ENCODE measurements around the gene ATP2A2. TPM values are rescaled to one million over a fixed set of nuclear protein-coding genes. Genes with fewer than 3 reads are reported as not detected.

ATP2A2 gene
- total RNA-seq, 2 donors from 2014 or later, result 248 to 311 TPM

DNA sequence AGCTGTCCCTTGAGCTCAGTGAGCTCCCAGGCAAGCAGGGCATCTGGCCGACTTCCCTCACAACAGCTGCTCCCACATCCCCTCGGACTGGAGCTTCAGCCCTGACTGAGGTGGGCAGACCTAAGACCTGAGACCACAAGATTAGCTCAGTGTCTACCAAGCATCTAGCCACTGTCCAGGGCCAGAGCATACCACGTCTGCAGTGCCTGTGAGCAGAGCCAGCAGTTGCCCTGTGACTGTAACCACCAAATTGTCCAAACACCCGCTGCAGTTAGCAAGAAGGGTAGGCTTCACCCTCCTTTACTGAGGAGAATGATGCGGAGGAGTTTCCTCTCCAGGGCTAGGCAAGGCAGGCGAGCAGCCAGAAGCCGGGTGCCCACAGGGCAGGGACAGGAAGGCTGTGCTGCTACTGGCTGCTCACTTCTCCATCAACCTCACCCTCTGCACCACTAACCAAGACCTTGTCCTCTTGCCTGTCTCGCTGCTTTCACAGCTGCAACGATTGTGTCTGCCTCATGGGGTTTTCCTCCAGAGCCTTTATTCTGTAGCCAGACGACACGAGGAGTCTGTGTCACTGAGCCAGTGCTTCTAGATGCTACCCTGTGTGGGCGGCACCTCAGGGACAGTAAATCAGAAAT lies 68.6 kb downstream of the ATP2A2 start:
- no peak overlapping the region for H3K27ac ChIP-seq
- intact Hi-C loops (cut with DNase I), result no loop called here
- H3K27me3 ChIP-seq, result no peaks in the 10 kb centered on the region
- TF ChIP-seq, protein P1, sequence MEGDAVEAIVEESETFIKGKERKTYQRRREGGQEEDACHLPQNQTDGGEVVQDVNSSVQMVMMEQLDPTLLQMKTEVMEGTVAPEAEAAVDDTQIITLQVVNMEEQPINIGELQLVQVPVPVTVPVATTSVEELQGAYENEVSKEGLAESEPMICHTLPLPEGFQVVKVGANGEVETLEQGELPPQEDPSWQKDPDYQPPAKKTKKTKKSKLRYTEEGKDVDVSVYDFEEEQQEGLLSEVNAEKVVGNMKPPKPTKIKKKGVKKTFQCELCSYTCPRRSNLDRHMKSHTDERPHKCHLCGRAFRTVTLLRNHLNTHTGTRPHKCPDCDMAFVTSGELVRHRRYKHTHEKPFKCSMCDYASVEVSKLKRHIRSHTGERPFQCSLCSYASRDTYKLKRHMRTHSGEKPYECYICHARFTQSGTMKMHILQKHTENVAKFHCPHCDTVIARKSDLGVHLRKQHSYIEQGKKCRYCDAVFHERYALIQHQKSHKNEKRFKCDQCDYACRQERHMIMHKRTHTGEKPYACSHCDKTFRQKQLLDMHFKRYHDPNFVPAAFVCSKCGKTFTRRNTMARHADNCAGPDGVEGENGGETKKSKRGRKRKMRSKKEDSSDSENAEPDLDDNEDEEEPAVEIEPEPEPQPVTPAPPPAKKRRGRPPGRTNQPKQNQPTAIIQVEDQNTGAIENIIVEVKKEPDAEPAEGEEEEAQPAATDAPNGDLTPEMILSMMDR (IDR thresholded peaks at IDR 0.05), result no peak
- DNase-seq, result no peak
- peaks cover 24% of the 10 kb centered on the region for H3K36me3 ChIP-seq
- no peak overlapping the region for H3K4me3 ChIP-seq
- H3K4me1 ChIP-seq, result no peaks in the 10 kb centered on the region
- no peak overlapping the region for H3K9ac ChIP-seq (ENCODE audit: low read depth in 2 of 2, low read length in 2 of 2)
- H3K9me3 ChIP-seq, result no peaks in the 10 kb centered on the region

DNA sequence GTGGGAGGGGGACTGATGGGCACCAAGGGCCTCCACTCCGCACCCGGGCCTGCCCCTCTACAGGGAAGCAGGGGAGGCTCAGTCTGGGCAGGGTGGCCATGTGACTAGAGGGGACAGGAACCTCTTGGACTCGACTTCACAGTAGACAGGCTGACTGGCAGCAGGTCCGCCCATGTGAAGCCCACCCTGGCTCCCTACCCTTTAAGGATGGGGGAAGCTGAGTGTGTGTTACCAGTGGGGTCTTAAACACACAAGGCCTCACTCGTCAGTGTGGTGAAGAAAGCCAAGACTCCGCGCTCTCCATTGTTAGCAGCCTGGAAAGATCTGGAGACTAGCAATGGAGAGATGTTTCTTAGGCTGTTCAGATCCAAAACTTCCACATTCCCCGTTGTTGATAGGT lies 70.1 kb downstream of the ATP2A2 start:
- H3K36me3 ChIP-seq, result peaks cover 11% of the 10 kb centered on the region
- H3K27ac ChIP-seq, result no peak overlapping the region
- no peaks in the 10 kb centered on the region for H3K9me3 ChIP-seq
- H3K4me3 ChIP-seq, result no peak overlapping the region
- H3K4me1 ChIP-seq, result no peaks in the 10 kb centered on the region
- TF ChIP-seq, protein P1 (IDR thresholded peaks at IDR 0.05), result no peak
- intact Hi-C loops (cut with DNase I), result no loop called here
- no peak overlapping the region for H3K9ac ChIP-seq (ENCODE audit: low read depth in 2 of 2, low read length in 2 of 2)
- no peak for DNase-seq
- H3K27me3 ChIP-seq, result no peaks in the 10 kb centered on the region

DNA sequence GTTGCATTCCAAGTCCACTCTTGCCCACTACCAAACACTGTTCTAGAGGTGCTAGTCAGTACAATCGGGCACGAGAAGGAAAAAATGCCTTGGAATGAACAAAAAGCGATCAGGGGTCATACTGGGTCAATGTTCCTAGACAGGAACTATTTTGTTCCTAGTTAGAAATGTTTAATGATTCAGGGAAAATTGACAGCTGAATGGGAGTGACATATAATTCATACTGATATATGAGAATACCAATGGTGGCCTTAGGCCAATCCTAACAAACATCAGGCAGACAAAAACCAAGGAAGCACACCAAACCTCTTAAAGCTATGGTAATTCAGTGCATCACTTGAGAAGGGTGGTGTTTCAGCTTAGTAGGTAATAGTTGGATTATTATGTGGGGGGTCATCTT lies 71.4 kb downstream of the ATP2A2 start:
- no peak overlapping the region for H3K4me3 ChIP-seq
- H3K36me3 ChIP-seq, result peaks cover 5% of the 10 kb centered on the region
- DNase-seq, result no peak
- H3K27me3 ChIP-seq, result no peaks in the 10 kb centered on the region
- H3K27ac ChIP-seq, result no peak overlapping the region
- H3K4me1 ChIP-seq, result no peaks in the 10 kb centered on the region
- TF ChIP-seq, protein P1 (IDR thresholded peaks at IDR 0.05), result no peak
- intact Hi-C loops (cut with DNase I), result no loop called here
- no peak overlapping the region for H3K9ac ChIP-seq (ENCODE audit: low read depth in 2 of 2, low read length in 2 of 2)
- H3K9me3 ChIP-seq, result no peaks in the 10 kb centered on the region

DNA sequence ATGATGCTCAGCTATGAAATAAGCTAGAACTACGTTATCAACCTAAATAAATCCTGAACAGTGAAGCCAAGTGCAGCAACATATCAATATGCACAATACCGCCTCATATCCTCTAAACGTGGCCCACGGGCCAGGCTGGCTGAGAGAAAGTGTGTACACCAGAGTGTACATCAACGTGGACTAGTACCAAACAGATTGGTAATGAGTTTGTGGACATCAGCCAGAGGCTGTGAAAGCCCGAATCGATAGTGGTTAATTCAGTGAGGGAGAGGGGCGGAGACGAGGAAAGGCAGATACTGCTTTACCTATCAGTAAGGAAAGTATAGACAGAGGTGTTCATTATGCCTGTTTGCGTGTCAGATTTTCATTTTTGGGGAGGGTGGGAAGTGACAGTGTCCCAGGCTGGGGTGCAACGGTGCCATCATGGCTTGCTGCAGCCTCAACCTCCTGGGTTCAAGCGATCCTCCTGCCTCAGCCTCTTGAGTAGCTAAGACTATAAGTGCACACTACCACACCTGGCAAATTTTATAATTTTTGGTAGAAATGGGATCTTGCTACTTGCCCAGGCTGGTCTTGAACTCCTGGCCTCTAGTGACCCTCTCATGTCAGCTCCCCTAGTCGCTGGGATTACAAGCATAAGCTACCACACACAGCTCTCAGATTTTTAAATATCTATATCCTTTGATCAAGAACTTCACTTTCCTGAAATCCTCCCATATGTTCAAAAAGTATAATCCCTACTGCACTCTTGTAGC lies 72.3 kb downstream of the ATP2A2 start:
- H3K9ac ChIP-seq (ENCODE audit: low read depth in 2 of 2, low read length in 2 of 2), result no peak overlapping the region
- H3K27ac ChIP-seq, result no peak overlapping the region

DNA sequence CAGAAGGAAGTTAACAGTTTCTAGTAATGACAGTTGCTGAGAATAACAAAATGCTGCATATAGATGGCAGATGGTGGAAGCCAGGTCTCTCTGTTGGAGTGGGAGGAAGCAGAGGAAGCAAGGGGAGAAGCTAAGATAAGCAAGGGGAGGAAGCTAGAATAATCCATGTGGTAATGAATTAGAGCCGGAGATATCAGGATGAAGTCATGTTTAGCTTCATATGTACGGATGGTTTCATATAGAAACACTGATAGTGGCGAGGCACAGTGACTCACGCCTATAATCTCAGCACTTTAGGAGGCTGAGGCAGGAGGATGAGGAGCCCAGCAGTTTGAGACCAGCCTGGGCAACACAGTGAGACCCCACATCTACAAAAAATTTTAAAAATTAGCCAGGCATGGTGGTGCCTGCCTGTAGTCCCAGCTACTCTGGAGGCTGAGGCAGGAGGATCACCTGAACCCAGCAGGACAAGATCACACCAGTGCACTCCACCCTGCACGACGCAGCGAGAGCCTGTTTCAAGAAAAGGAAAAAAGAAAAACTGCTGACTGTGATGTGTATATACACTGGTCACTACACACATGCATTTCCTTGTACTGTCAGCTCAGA lies 73.2 kb downstream of the ATP2A2 start:
- Histone ChIP-seq H3K27me3 (no peaks in the 10 kb centered on the region), H3K36me3 (no peaks in the 10 kb centered on the region), H3K27ac (no peak overlapping the region), H3K9me3 (no peaks in the 10 kb centered on the region), H3K4me1 (no peaks in the 10 kb centered on the region), H3K4me3 (no peak overlapping the region), H3K9ac (ENCODE audit: low read depth in 2 of 2, low read length in 2 of 2) (no peak overlapping the region)
- TF ChIP-seq, protein P1 (IDR thresholded peaks at IDR 0.05), result no peak
- intact Hi-C loops (cut with DNase I), result no loop called here
- no peak for DNase-seq

More for the DNA sequence above, 72.3 kb downstream of the ATP2A2 start:
- Histone ChIP-seq H3K4me3 (no peak overlapping the region), H3K4me1 (no peaks in the 10 kb centered on the region), H3K9me3 (no peaks in the 10 kb centered on the region), H3K27me3 (no peaks in the 10 kb centered on the region), H3K36me3 (no peaks in the 10 kb centered on the region)
- no peak for DNase-seq
- intact Hi-C loops (cut with DNase I), result no loop called here
- TF ChIP-seq, protein P1 (IDR thresholded peaks at IDR 0.05), result no peak

Measured in colonic mucosa (tissue), 4 donors.